PC-9 (cell line): Measurements from ENCODE around the gene RXFP1. TPM values are rescaled to one million over a fixed set of nuclear protein-coding genes. Genes with fewer than 3 reads are reported as not detected.

ENCODE experiments used
- BruUV-seq: library from RNA; stranded (reverse); fragments of 400-500 nt; replicated peaks from 2 replicates; lab custom pipeline; 2021; lab: Mats Ljungman, UMichigan
- CTCF ChIA-PET: fragments of 300-600 bp; sonication (Branson Sonifier 250); formaldehyde crosslinking; loops from one replicate; lab custom pipeline; 2022; ENCODE audit warnings: antibody characterized with exemption; lab: Charles Lee
- POLR2A ChIA-PET: fragments of 300-600 bp; sonication (Branson Sonifier 250); formaldehyde crosslinking; loops from one replicate; lab custom pipeline; 2022; ENCODE audit warnings: antibody characterized with exemption; ENCODE audit not compliant: unreplicated experiment; lab: Charles Lee
- DNase-seq, 2 experiments: peaks; one replicate each; pipeline versions ENCODE4 v3.0.0 to v3.0.0-alpha.2; 2015 to 2022; ENCODE audit warnings: mixed read lengths in 1 of 2
- H2AFZ ChIP-seq: fragments of 200-600 bp; sonication (generic); 2 replicates; pipeline ENCODE4 v1.8.1; 2017; ENCODE audit warnings: antibody characterized with exemption
- H3F3A ChIP-seq: fragments of 200-600 bp; sonication (generic); 2 replicates; pipeline ENCODE4 v1.8.1; 2017; ENCODE audit warnings: antibody characterized with exemption, mild to moderate bottlenecking, low read depth; ENCODE audit not compliant: insufficient read depth
- H3K27ac ChIP-seq: fragments of 200-600 bp; sonication (generic); 2 replicates; pipeline ENCODE4 v1.6.1; 2016; ENCODE audit warnings: mixed run types
- H3K27me3 ChIP-seq: fragments of 200-600 bp; sonication (generic); 2 replicates; pipeline ENCODE4 v1.6.1; 2016; ENCODE audit warnings: low read depth, mixed run types; ENCODE audit not compliant: insufficient read depth
- H3K36me3 ChIP-seq: fragments of 200-600 bp; sonication (generic); 2 replicates; pipeline ENCODE4 v1.6.1; 2016; ENCODE audit warnings: low read depth, mixed run types
- H3K4me1 ChIP-seq: fragments of 200-600 bp; sonication (generic); replicated peaks from 2 replicates; pipeline ENCODE4 v1.6.1; 2016; ENCODE audit warnings: mixed run types; ENCODE audit not compliant: insufficient read depth
- H3K4me2 ChIP-seq: fragments of 200-600 bp; sonication (generic); 2 replicates; pipeline ENCODE4 v1.6.1; 2017; ENCODE audit warnings: mixed run types
- H3K4me3 ChIP-seq: fragments of 200-600 bp; sonication (generic); 2 replicates; pipeline ENCODE4 v1.6.1; 2016; ENCODE audit warnings: mixed run types
- H3K79me2 ChIP-seq: fragments of 200-600 bp; sonication (generic); 2 replicates; pipeline ENCODE4 v1.6.1; 2017; ENCODE audit warnings: low read depth, mixed run types
- H3K9me2 ChIP-seq: fragments of 200-600 bp; sonication (generic); 2 replicates; pipeline ENCODE4 v1.8.1; 2017; ENCODE audit warnings: mild to moderate bottlenecking; ENCODE audit not compliant: insufficient read depth
- H3K9me3 ChIP-seq: fragments of 200-600 bp; sonication (generic); 2 replicates; pipeline ENCODE4 v1.8.1; 2016; ENCODE audit warnings: low read depth; ENCODE audit not compliant: insufficient read depth
- H4K20me1 ChIP-seq: fragments of 200-600 bp; sonication (generic); 2 replicates; pipeline ENCODE4 v1.8.1; 2017; ENCODE audit not compliant: insufficient read depth
- CTCF ChIP-seq: fragments of 200-600 bp; sonication (generic); conservative IDR thresholded peaks from 2 replicates; pipeline ENCODE4 v1.6.1; 2017; ENCODE audit warnings: mixed run types, antibody characterized with exemption, mild to moderate bottlenecking, moderate library complexity
- EZH2 ChIP-seq: fragments of 200-600 bp; sonication (generic); IDR thresholded peaks from 2 replicates; pipeline ENCODE4 v1.8.0; 2017; ENCODE audit warnings: antibody characterized with exemption, low read depth
- intact Hi-C: fragments of 100-400 bp; cut with micrococcal nuclease; formaldehyde crosslinking; loops from one replicate; pipeline ENCODE4 v1.10.0; 2022; ENCODE audit not compliant: unreplicated experiment
- total RNA-seq: library from RNA; stranded (reverse); gene quantifications from 2 replicates; pipeline ENCODE4 v1.2.3, GENCODE V29; 2021

The RXFP1 gene
- total RNA-seq, 1 experiment from 2014 or later, result not detected

GRCh38 chr4:158636619-158637018 is 114.9 kb downstream of the RXFP1 start:
- no peaks in the 10 kb centered on the region for H3K79me2 ChIP-seq
- no peaks in the 10 kb centered on the region for H3F3A ChIP-seq
- H3K27ac ChIP-seq, result no peak overlapping the region

GRCh38 chr4:158644356-158644755 is 122.7 kb downstream of the RXFP1 start:
- DNase-seq, result no peak
- BruUV-seq, result no TSS peak
- ChIA-PET CTCF (no interaction called here), POLR2A (no interaction called here)
- Histone ChIP-seq H3K27ac (no peak overlapping the region), H3K79me2 (no peaks in the 10 kb centered on the region), H3K4me2 (no peak overlapping the region), H2AFZ (no peak overlapping the region), H3K4me3 (no peak overlapping the region), H3F3A (no peaks in the 10 kb centered on the region), H4K20me1 (no peaks in the 10 kb centered on the region), H3K9me2 (no peaks in the 10 kb centered on the region), H3K36me3 (no peaks in the 10 kb centered on the region), H3K4me1 (no peaks in the 10 kb centered on the region), H3K27me3 (no peaks in the 10 kb centered on the region), H3K9me3 (no peaks in the 10 kb centered on the region)
- intact Hi-C loops, result no loop called here
- TF ChIP-seq CTCF, result no peak
- TF ChIP-seq EZH2, result no peak

More at GRCh38 chr4:158636619-158637018, 114.9 kb downstream of the RXFP1 start:
- BruUV-seq, result no TSS peak
- ChIA-PET POLR2A (no interaction called here), CTCF (no interaction called here)
- Histone ChIP-seq H3K4me3 (no peak overlapping the region), H3K9me3 (no peaks in the 10 kb centered on the region), H3K27me3 (no peaks in the 10 kb centered on the region), H3K9me2 (no peaks in the 10 kb centered on the region), H3K36me3 (no peaks in the 10 kb centered on the region), H3K4me2 (no peak overlapping the region), H4K20me1 (no peaks in the 10 kb centered on the region), H2AFZ (no peak overlapping the region; the same call in 1 of the 2 replicates), H3K4me1 (no peaks in the 10 kb centered on the region)
- TF ChIP-seq CTCF, result no peak
- TF ChIP-seq EZH2, result no peak
- no peak for DNase-seq
- intact Hi-C loops, result no loop called here

- BruUV-seq, result no TSS peak
- Histone ChIP-seq H3K9me3 (no peaks in the 10 kb centered on the region), H3K79me2 (no peaks in the 10 kb centered on the region), H2AFZ (no peak overlapping the region), H4K20me1 (no peaks in the 10 kb centered on the region), H3K27ac (no peak overlapping the region), H3K4me3 (no peak overlapping the region), H3K36me3 (no peaks in the 10 kb centered on the region), H3K4me1 (no peaks in the 10 kb centered on the region), H3K4me2 (no peak overlapping the region), H3K27me3 (no peaks in the 10 kb centered on the region), H3F3A (no peaks in the 10 kb centered on the region), H3K9me2 (no peaks in the 10 kb centered on the region)
- POLR2A ChIA-PET, result no interaction called here
- CTCF ChIA-PET, result no interaction called here
- intact Hi-C loops, result no loop called here
- DNase-seq, result no peak
- TF ChIP-seq EZH2, result no peak
- no peak for TF ChIP-seq CTCF
These were observed 123.1 kb downstream of the RXFP1 start for GRCh38 chr4:158644760-158645159.
